Loucy (cell line): Measurements from ENCODE around the gene SLC35B4.

ENCODE experiments used
- H2AFZ ChIP-seq: fragments of 200-600 bp; sonication (generic); 2 replicates; pipeline ENCODE4 v1.6.0; 2016; ENCODE audit warnings: antibody characterized with exemption, mild to moderate bottlenecking, low read length, moderate library complexity
- H3F3A ChIP-seq: fragments of 200-600 bp; 2 replicates; pipeline ENCODE4 v1.6.0; 2016; ENCODE audit warnings: antibody characterized with exemption, low read depth, mild to moderate bottlenecking
- H3K27me3 ChIP-seq: fragments of 200-600 bp; sonication (generic); 2 replicates; pipeline ENCODE4 v1.6.1; 2014; ENCODE audit warnings: low read length, mild to moderate bottlenecking; ENCODE audit not compliant: insufficient read depth, poor library complexity, severe bottlenecking
- H3K36me3 ChIP-seq: fragments of 200-600 bp; sonication (generic); 2 replicates; pipeline ENCODE4 v1.6.1; 2016; ENCODE audit warnings: low read length; ENCODE audit not compliant: insufficient read depth
- H3K4me1 ChIP-seq: fragments of 200-600 bp; sonication (generic); 2 replicates; pipeline ENCODE4 v1.5.1; 2014; ENCODE audit warnings: low read length, mild to moderate bottlenecking; ENCODE audit not compliant: insufficient read depth, poor library complexity, severe bottlenecking
- H3K4me2 ChIP-seq: fragments of 200-600 bp; sonication (generic); 2 replicates; pipeline ENCODE4 v1.6.0; 2014; ENCODE audit warnings: antibody characterized with exemption, low read length, low read depth, mild to moderate bottlenecking; ENCODE audit not compliant: poor library complexity, severe bottlenecking
- H3K4me3 ChIP-seq: fragments of 200-600 bp; sonication (generic); 2 replicates; pipeline ENCODE4 v1.5.1; 2014; ENCODE audit warnings: low read length, mild to moderate bottlenecking, mixed read lengths; ENCODE audit not compliant: poor library complexity, severe bottlenecking
- H3K79me2 ChIP-seq: fragments of 200-600 bp; sonication (generic); 2 replicates; pipeline ENCODE4 v1.6.1; 2014; ENCODE audit warnings: low read length; ENCODE audit not compliant: insufficient read depth
- H3K9ac ChIP-seq: fragments of 200-600 bp; sonication (generic); 2 replicates; pipeline ENCODE4 v1.6.0; 2014; ENCODE audit warnings: mild to moderate bottlenecking, low read depth, low read length, moderate library complexity; ENCODE audit not compliant: poor library complexity, severe bottlenecking
- H3K9me2 ChIP-seq: fragments of 200-600 bp; sonication (generic); replicated peaks from 2 replicates; pipeline ENCODE4 v1.6.1; 2016; ENCODE audit warnings: low read depth, low read length, mixed read lengths
- H3K9me3 ChIP-seq: fragments of 200-600 bp; sonication (generic); 2 replicates; pipeline ENCODE4 v1.6.1; 2014; ENCODE audit warnings: mild to moderate bottlenecking, antibody characterized with exemption, low read length, low read depth; ENCODE audit not compliant: insufficient read depth
- H4K20me1 ChIP-seq: fragments of 200-600 bp; sonication (generic); 2 replicates; pipeline ENCODE4 v1.6.0; 2014; ENCODE audit warnings: antibody characterized with exemption, low read length, mild to moderate bottlenecking; ENCODE audit not compliant: insufficient read depth, poor library complexity, severe bottlenecking
- EZH2phosphoT487 ChIP-seq: fragments of 200-600 bp; IDR thresholded peaks from 2 replicates; pipeline ENCODE4 v1.6.1; 2018; ENCODE audit warnings: antibody characterized with exemption, mild to moderate bottlenecking, moderate library complexity, borderline replicate concordance
- TF ChIP-seq, protein P1 (sequence below): fragments of 200-600 bp; sonication (generic); conservative IDR thresholded peaks from 2 replicates; pipeline ENCODE4 v1.5.1; 2014; ENCODE audit warnings: mild to moderate bottlenecking, antibody characterized with exemption, low read length

SLC35B4 gene

GRCh38 chr7:134284952-134285351 is 31.8 kb downstream of the SLC35B4 start:
- TF ChIP-seq, protein P1, sequence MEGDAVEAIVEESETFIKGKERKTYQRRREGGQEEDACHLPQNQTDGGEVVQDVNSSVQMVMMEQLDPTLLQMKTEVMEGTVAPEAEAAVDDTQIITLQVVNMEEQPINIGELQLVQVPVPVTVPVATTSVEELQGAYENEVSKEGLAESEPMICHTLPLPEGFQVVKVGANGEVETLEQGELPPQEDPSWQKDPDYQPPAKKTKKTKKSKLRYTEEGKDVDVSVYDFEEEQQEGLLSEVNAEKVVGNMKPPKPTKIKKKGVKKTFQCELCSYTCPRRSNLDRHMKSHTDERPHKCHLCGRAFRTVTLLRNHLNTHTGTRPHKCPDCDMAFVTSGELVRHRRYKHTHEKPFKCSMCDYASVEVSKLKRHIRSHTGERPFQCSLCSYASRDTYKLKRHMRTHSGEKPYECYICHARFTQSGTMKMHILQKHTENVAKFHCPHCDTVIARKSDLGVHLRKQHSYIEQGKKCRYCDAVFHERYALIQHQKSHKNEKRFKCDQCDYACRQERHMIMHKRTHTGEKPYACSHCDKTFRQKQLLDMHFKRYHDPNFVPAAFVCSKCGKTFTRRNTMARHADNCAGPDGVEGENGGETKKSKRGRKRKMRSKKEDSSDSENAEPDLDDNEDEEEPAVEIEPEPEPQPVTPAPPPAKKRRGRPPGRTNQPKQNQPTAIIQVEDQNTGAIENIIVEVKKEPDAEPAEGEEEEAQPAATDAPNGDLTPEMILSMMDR: no peak
- TF ChIP-seq EZH2phosphoT487: no peak

DNA sequence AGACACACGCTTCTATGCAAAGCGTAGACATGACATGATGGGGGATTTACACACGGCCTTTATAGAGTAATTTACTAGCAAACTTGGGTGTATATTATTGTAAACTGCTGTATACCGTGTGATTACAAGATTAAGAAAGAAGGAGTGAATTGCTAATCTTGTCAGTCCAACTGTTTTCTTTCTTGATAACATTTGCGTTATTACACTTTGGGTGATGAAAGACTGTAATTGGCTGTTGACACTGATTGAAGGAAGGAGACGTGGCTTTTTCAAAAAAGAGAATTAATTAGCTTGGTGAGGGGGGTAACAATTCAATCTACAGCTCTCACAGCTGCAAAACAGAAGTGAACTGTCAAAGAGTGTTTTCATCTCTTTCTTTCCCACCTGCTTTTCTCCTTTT is 32.7 kb downstream of the SLC35B4 start:
- no peak overlapping the region for H2AFZ ChIP-seq
- H3K36me3 ChIP-seq: no peaks in the 10 kb centered on the region
- H4K20me1 ChIP-seq: no peaks in the 10 kb centered on the region
- H3K4me2 ChIP-seq: no peak overlapping the region
- no peak for TF ChIP-seq EZH2phosphoT487
- H3K4me1 ChIP-seq: no peaks in the 10 kb centered on the region
- H3K27me3 ChIP-seq: no peaks in the 10 kb centered on the region
- no peaks in the 10 kb centered on the region for H3F3A ChIP-seq
- H3K9me3 ChIP-seq: no peaks in the 10 kb centered on the region
- no peak overlapping the region for H3K9ac ChIP-seq
- no peaks in the 10 kb centered on the region for H3K9me2 ChIP-seq
- H3K4me3 ChIP-seq: no peak overlapping the region
- H3K79me2 ChIP-seq: no peaks in the 10 kb centered on the region

More at GRCh38 chr7:134284952-134285351, 31.8 kb downstream of the SLC35B4 start:
- no peaks in the 10 kb centered on the region for H4K20me1 ChIP-seq
- H3F3A ChIP-seq: no peaks in the 10 kb centered on the region
- no peaks in the 10 kb centered on the region for H3K79me2 ChIP-seq
- H3K4me1 ChIP-seq: no peaks in the 10 kb centered on the region
- H3K27me3 ChIP-seq: no peaks in the 10 kb centered on the region
- H2AFZ ChIP-seq: no peak overlapping the region
- no peaks in the 10 kb centered on the region for H3K9me3 ChIP-seq
- H3K9me2 ChIP-seq: no peaks in the 10 kb centered on the region
- no peaks in the 10 kb centered on the region for H3K36me3 ChIP-seq
- H3K9ac ChIP-seq: no peak overlapping the region
- no peak overlapping the region for H3K4me2 ChIP-seq
- H3K4me3 ChIP-seq: no peak overlapping the region

GRCh38 chr7:134280508-134280907 is 36.2 kb downstream of the SLC35B4 start:
- H3F3A ChIP-seq: no peaks in the 10 kb centered on the region
- H3K4me1 ChIP-seq: no peaks in the 10 kb centered on the region
- H3K79me2 ChIP-seq: no peaks in the 10 kb centered on the region
- H4K20me1 ChIP-seq: no peaks in the 10 kb centered on the region
- H3K36me3 ChIP-seq: no peaks in the 10 kb centered on the region
- H3K4me3 ChIP-seq: no peak overlapping the region
- H3K4me2 ChIP-seq: no peak overlapping the region
- no peaks in the 10 kb centered on the region for H3K27me3 ChIP-seq
- H2AFZ ChIP-seq: no peak overlapping the region
- no peaks in the 10 kb centered on the region for H3K9me2 ChIP-seq
- no peaks in the 10 kb centered on the region for H3K9me3 ChIP-seq
- TF ChIP-seq, protein P1: no peak
- TF ChIP-seq EZH2phosphoT487: no peak
- H3K9ac ChIP-seq: no peak overlapping the region

DNA sequence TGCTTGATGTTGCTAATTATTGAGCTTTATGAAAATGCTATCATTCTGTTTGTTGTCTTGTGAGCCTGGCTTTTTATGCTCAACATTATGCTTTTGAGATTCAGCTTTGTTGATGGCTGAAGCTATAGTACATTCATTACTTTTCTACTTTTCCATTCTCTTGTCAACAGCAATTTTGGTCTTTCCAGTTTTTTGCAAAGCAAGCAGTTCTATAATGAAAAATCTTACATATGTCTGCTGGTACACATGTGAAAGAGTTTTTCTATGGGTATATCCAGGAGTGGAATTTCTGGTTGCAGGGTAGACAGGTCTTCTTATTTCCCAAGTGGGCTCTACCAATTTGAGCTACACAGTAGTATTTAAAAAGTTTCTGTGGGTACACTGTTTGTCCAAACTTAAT is 36.8 kb downstream of the SLC35B4 start:
- no peaks in the 10 kb centered on the region for H3K9me3 ChIP-seq
- H3K36me3 ChIP-seq: no peaks in the 10 kb centered on the region
- H3F3A ChIP-seq: no peaks in the 10 kb centered on the region
- H3K4me2 ChIP-seq: no peak overlapping the region
- no peak for TF ChIP-seq EZH2phosphoT487
- TF ChIP-seq, protein P1: no peak
- no peak overlapping the region for H3K4me3 ChIP-seq
- H3K9ac ChIP-seq: no peak overlapping the region
- no peaks in the 10 kb centered on the region for H3K27me3 ChIP-seq
- H3K4me1 ChIP-seq: no peaks in the 10 kb centered on the region
- H2AFZ ChIP-seq: no peak overlapping the region
- no peaks in the 10 kb centered on the region for H3K9me2 ChIP-seq
- H4K20me1 ChIP-seq: no peaks in the 10 kb centered on the region
- H3K79me2 ChIP-seq: no peaks in the 10 kb centered on the region
